Fibroblast of gingiva (primary cell): ENCODE data around the gene ASS1.
A peak's percentile ranks its signal among the peaks of the same experiment; 100 is the strongest.

Experiments
- DNase-seq: peaks from one replicate; pipeline ENCODE4 v3.0.0-alpha.2; 2011; ENCODE audit warnings: low read depth

ASS1 gene

GRCh38 chr9:130474106-130474505 is 29.3 kb downstream of the ASS1 start:
- DNase-seq, result no peak

GRCh38 chr9:130476151-130476730 is 31.5 kb downstream of the ASS1 start:
- DNase-seq, result no peak

- no peak for DNase-seq
These were observed 32.8 kb downstream of the ASS1 start for GRCh38 chr9:130477564-130477963.

- DNase-seq, result no peak
These were observed 33.4 kb downstream of the ASS1 start for GRCh38 chr9:130478152-130478551.

- no peak for DNase-seq
These were observed 34.2 kb downstream of the ASS1 start for GRCh38 chr9:130478736-130479575.

- no peak for DNase-seq
These were observed 34.8 kb downstream of the ASS1 start for GRCh38 chr9:130479587-130479986.

- DNase-seq, result no peak
These were observed 35.9 kb downstream of the ASS1 start for GRCh38 chr9:130480673-130481072.

- DNase-seq, result no peak
These were observed 37.7 kb downstream of the ASS1 start for GRCh38 chr9:130482463-130482862.

- DNase-seq, result no peak
These were observed 38.7 kb downstream of the ASS1 start for GRCh38 chr9:130483371-130483971.

GRCh38 chr9:130484362-130485072 is 39.8 kb downstream of the ASS1 start:
- no peak for DNase-seq

- DNase-seq, result no peak
These were observed 41.3 kb downstream of the ASS1 start for GRCh38 chr9:130486103-130486502.

- DNase-seq, result no peak
These were observed 42.7 kb downstream of the ASS1 start for GRCh38 chr9:130487500-130487899.

- DNase-seq, result no peak
These were observed 44.0 kb downstream of the ASS1 start for GRCh38 chr9:130488621-130489330.

GRCh38 chr9:130490981-130491380 is 46.2 kb downstream of the ASS1 start:
- no peak for DNase-seq

- DNase-seq, result no peak
These were observed 47.2 kb downstream of the ASS1 start for GRCh38 chr9:130491830-130492482.

- DNase-seq, result no peak
These were observed 48.3 kb downstream of the ASS1 start for GRCh38 chr9:130493021-130493420.

- DNase-seq, result no peak
These were observed 48.7 kb downstream of the ASS1 start for GRCh38 chr9:130493476-130493875.

- DNase-seq, result no peak
These were observed 50.3 kb downstream of the ASS1 start for GRCh38 chr9:130495067-130495466.

- no peak for DNase-seq
These were observed 52.4 kb downstream of the ASS1 start for GRCh38 chr9:130497139-130497538.

GRCh38 chr9:130498298-130498917 is 53.6 kb downstream of the ASS1 start:
- peak; percentile 45 for DNase-seq
